ENCODE measurements around the gene LRMDA.

Gene LRMDA

GRCh38 chr10:76255241-76255640 is 823.8 kb downstream of the LRMDA start:
- FAIRE-seq: no peak

- no peak for FAIRE-seq
These were observed 826.4 kb downstream of the LRMDA start for GRCh38 chr10:76257816-76258215.

GRCh38 chr10:76265441-76266113 is 834.2 kb downstream of the LRMDA start:
- FAIRE-seq: no peak

GRCh38 chr10:76268530-76268929 is 837.1 kb downstream of the LRMDA start:
- no peak for FAIRE-seq

- no peak for FAIRE-seq
These were observed 837.5 kb downstream of the LRMDA start for GRCh38 chr10:76268954-76269353.

GRCh38 chr10:76270464-76270863 is 839.0 kb downstream of the LRMDA start:
- FAIRE-seq: no peak

- FAIRE-seq: no peak
These were observed 843.5 kb downstream of the LRMDA start for GRCh38 chr10:76274933-76275332.

GRCh38 chr10:76278811-76279460 is 847.5 kb downstream of the LRMDA start:
- no peak for FAIRE-seq

- no peak for FAIRE-seq
These were observed 850.2 kb downstream of the LRMDA start for GRCh38 chr10:76281659-76282058.

- no peak for FAIRE-seq
These were observed 850.9 kb downstream of the LRMDA start for GRCh38 chr10:76282061-76283025.

GRCh38 chr10:76284351-76284750 is 852.9 kb downstream of the LRMDA start:
- no peak for FAIRE-seq

- no peak for FAIRE-seq
These were observed 853.6 kb downstream of the LRMDA start for GRCh38 chr10:76285012-76285411.

- no peak for FAIRE-seq
These were observed 854.1 kb downstream of the LRMDA start for GRCh38 chr10:76285515-76285914.

- FAIRE-seq: no peak
These were observed 855.1 kb downstream of the LRMDA start for GRCh38 chr10:76286536-76286935.

GRCh38 chr10:76287856-76288255 is 856.4 kb downstream of the LRMDA start:
- FAIRE-seq: no peak

GRCh38 chr10:76291175-76291574 is 859.8 kb downstream of the LRMDA start:
- no peak for FAIRE-seq

GRCh38 chr10:76291885-76292284 is 860.5 kb downstream of the LRMDA start:
- no peak for FAIRE-seq

- no peak for FAIRE-seq
These were observed 865.5 kb downstream of the LRMDA start for GRCh38 chr10:76296957-76297356.

GRCh38 chr10:76297358-76297757 is 865.9 kb downstream of the LRMDA start:
- FAIRE-seq: no peak

- no peak for FAIRE-seq
These were observed 866.4 kb downstream of the LRMDA start for GRCh38 chr10:76297780-76298281.

GRCh38 chr10:76298329-76298728 is 866.9 kb downstream of the LRMDA start:
- FAIRE-seq: no peak

- FAIRE-seq: no peak
These were observed 868.1 kb downstream of the LRMDA start for GRCh38 chr10:76299501-76299900.

- FAIRE-seq: no peak
These were observed 869.8 kb downstream of the LRMDA start for GRCh38 chr10:76301211-76301610.

All from G401.6 (cell line).